ENCODE results near the gene FERMT2. TPM values are rescaled to one million over a fixed set of nuclear protein-coding genes. Genes with fewer than 3 reads are reported as not detected.
"Not testable (repeated sequence)": the region's sequence is repeated elsewhere in the genome, so short reads cannot be mapped to it uniquely, and the experiment has no call there.

The FERMT2 gene
- polyA plus RNA-seq, 10 donors: 91.5 to 129 (median 109) TPM

- no peak for DNase-seq
These were observed 79.2 kb downstream of the FERMT2 start for GRCh38 chr14:52871606-52872005.

- DNase-seq: no peak
These were observed 81.8 kb downstream of the FERMT2 start for GRCh38 chr14:52868911-52869618.

GRCh38 chr14:52864893-52865292 is 86.0 kb downstream of the FERMT2 start:
- not testable (repeated sequence) for DNase-seq

GRCh38 chr14:52863334-52863700 is 87.5 kb downstream of the FERMT2 start:
- DNase-seq: no peak

- peak in 2 of 3 donors; percentile 38 to 49 for DNase-seq
These were observed 88.1 kb downstream of the FERMT2 start for GRCh38 chr14:52862632-52863333.

- DNase-seq: no peak
These were observed 89.4 kb downstream of the FERMT2 start for GRCh38 chr14:52861403-52861802.

GRCh38 chr14:52860910-52861309 is 89.9 kb downstream of the FERMT2 start:
- no peak for DNase-seq

GRCh38 chr14:52860209-52860608 is 90.6 kb downstream of the FERMT2 start:
- DNase-seq: no peak

GRCh38 chr14:52856139-52856538 is 94.7 kb downstream of the FERMT2 start:
- DNase-seq: no peak

GRCh38 chr14:52853522-52853854 is 97.4 kb downstream of the FERMT2 start:
- DNase-seq: no peak

GRCh38 chr14:52852810-52853521 is 97.9 kb downstream of the FERMT2 start:
- DNase-seq: no peak

GRCh38 chr14:52850451-52850909 is 100.4 kb downstream of the FERMT2 start:
- DNase-seq: no peak

- no peak for DNase-seq
These were observed 102.2 kb downstream of the FERMT2 start for GRCh38 chr14:52848626-52849025.

- DNase-seq: peak in 1 of 3 donors; percentile 51
These were observed 104.3 kb downstream of the FERMT2 start for GRCh38 chr14:52846591-52846990.

GRCh38 chr14:52845081-52845480 is 105.8 kb downstream of the FERMT2 start:
- DNase-seq: peak in 1 of 3 donors; percentile 73

- peak in 2 of 3 donors; percentile 52 to 79 for DNase-seq
These were observed 106.4 kb downstream of the FERMT2 start for GRCh38 chr14:52844262-52845060.

- no peak for DNase-seq
These were observed 110.0 kb downstream of the FERMT2 start for GRCh38 chr14:52840877-52841276.

GRCh38 chr14:52837451-52837850 is 113.4 kb downstream of the FERMT2 start:
- no peak for DNase-seq

- no peak for DNase-seq
These were observed 114.8 kb downstream of the FERMT2 start for GRCh38 chr14:52836063-52836462.

- no peak for DNase-seq
These were observed 115.5 kb downstream of the FERMT2 start for GRCh38 chr14:52835122-52835903.

GRCh38 chr14:52834440-52834842 is 116.4 kb downstream of the FERMT2 start:
- DNase-seq: peak in 2 of 3 donors; percentile 71 to 87
